Coronary artery (tissue), 2 donors: ENCODE results near the gene PDCD11.
A peak's percentile ranks its signal among the peaks of the same experiment; 100 is the strongest.

Source experiments
- DNase-seq: peaks from one replicate; pipeline ENCODE4 v3.0.0-alpha.2; 2017; ENCODE audit warnings: low spot score
- H3K27ac ChIP-seq, 2 donors: fragments of 200-600 bp; sonication (generic); one replicate each; pipeline ENCODE4 v1.5.1; 2016 to 2019
- H3K4me3 ChIP-seq: fragments of 200-600 bp; sonication (generic); 2 replicates; pipeline ENCODE4 v1.5.1; 2016; ENCODE audit warnings: mild to moderate bottlenecking, moderate library complexity
- CTCF ChIP-seq: fragments of 200-600 bp; sonication (generic); IDR thresholded peaks from one replicate; pipeline ENCODE4 v1.5.1; 2019; ENCODE audit warnings: antibody characterized with exemption

Gene PDCD11

GRCh38 chr10:103367379-103367781, 29.0 kb upstream of the PDCD11 start:
- TF ChIP-seq CTCF: no peak
- no peak for DNase-seq
- H3K4me3 ChIP-seq: peak overlapping the region; percentile 99
- peak overlapping the region; percentile 74 to 93 for H3K27ac ChIP-seq

- DNase-seq: peak; percentile 93
- TF ChIP-seq CTCF: no peak
- peak within 1 kb of the TSS; percentile 99 for H3K4me3 ChIP-seq
- H3K27ac ChIP-seq: peak within 1 kb of the TSS; percentile 74 to 93
Observed at GRCh38 chr10:103367782-103368518, 28.5 kb upstream of the PDCD11 start, which contains the start of gene TAF5. TSS of gene TAF5 (plus strand) at chr10:103367976. CDS start at chr10:103367990, 14 bp downstream.

GRCh38 chr10:103373544-103373943, 22.9 kb upstream of the PDCD11 start:
- H3K4me3 ChIP-seq: no peak overlapping the region
- H3K27ac ChIP-seq: no peak overlapping the region
- no peak for TF ChIP-seq CTCF

GRCh38 chr10:103374263-103374662, 22.2 kb upstream of the PDCD11 start:
- H3K4me3 ChIP-seq: no peak overlapping the region
- TF ChIP-seq CTCF: no peak
- H3K27ac ChIP-seq: no peak overlapping the region

More at GRCh38 chr10:103373544-103373943, 22.9 kb upstream of the PDCD11 start:
- DNase-seq: no peak

GRCh38 chr10:103382769-103383168, 13.7 kb upstream of the PDCD11 start:
- no peak for TF ChIP-seq CTCF
- no peak for DNase-seq
- Histone ChIP-seq H3K27ac (no peak overlapping the region), H3K4me3 (no peak overlapping the region)

More at GRCh38 chr10:103374263-103374662, 22.2 kb upstream of the PDCD11 start:
- no peak for DNase-seq

GRCh38 chr10:103394180-103394579, 2.2 kb upstream of the PDCD11 start:
- H3K4me3 ChIP-seq: no peak overlapping the region
- DNase-seq: no peak
- H3K27ac ChIP-seq: no peak overlapping the region
- TF ChIP-seq CTCF: no peak

GRCh38 chr10:103395754-103396066, 716 bp upstream of the PDCD11 start:
- H3K27ac ChIP-seq: peak overlapping the region; percentile 70 to 82
- DNase-seq: no peak
- peak overlapping the region; percentile 82 for H3K4me3 ChIP-seq

More at GRCh38 chr10:103395754-103396066, 716 bp upstream of the PDCD11 start:
- TF ChIP-seq CTCF: no peak
